Transverse colon (tissue), 4 donors: ENCODE measurements around the gene NDUFA1.

ENCODE experiments used
- CTCF ChIP-seq, 5 experiments: fragments of 200-600 bp in 3 of 5; fragments of 450-650 bp in 2 of 5; sonication (generic) in 3 of 5; IDR thresholded peaks; 1 replicate in 2 of 5; 2 replicates in 3 of 5; pipeline ENCODE4 v1.5.1; 2016 to 2017; ENCODE audit warnings: antibody characterized with exemption in 5 of 5, inconsistent platforms in 3 of 5, mild to moderate bottlenecking in 2 of 5, moderate library complexity in 1 of 5
- POLR2AphosphoS5 ChIP-seq, 3 donors: sonication (generic); formaldehyde crosslinking; IDR thresholded peaks; one replicate each; pipeline ENCODE4 v1.6.1; 2016; ENCODE audit warnings: antibody characterized with exemption in 3 of 3

- TF ChIP-seq CTCF (IDR thresholded peaks at IDR 0.05) = no peak
- TF ChIP-seq POLR2AphosphoS5 (IDR thresholded peaks at IDR 0.05) = no peak
These were observed 29.3 kb downstream of the NDUFA1 start for GRCh38 chrX:119900976-119901375.
